Stimulated activated memory B cell treated with anti-CD40 and anti-IgM and Interleukin-4, amounts not matched to agents 10 μg/mL and 1 μg/mL and 100 μg/mL, for 72 hours (primary cell): ENCODE data around the gene TAF1L.
A peak's percentile ranks its signal among the peaks of the same experiment; 100 is the strongest.
"Not testable (repeated sequence)": the region's sequence is repeated elsewhere in the genome, so short reads cannot be mapped to it uniquely, and the experiment has no call there.

ENCODE experiments used
- ATAC-seq: fragments of 150-1000 bp; cut with Tn5 transposase; 2 replicates; pipeline ENCODE4 v1.10.0; 2021
- H3K27ac Mint-ChIP-seq: one replicate; pipeline ENCODE4 v1.8.0; 2022; ENCODE audit warnings: mild to moderate bottlenecking, mixed read lengths
- H3K27me3 Mint-ChIP-seq: one replicate; pipeline ENCODE4 v1.8.0; 2022; ENCODE audit warnings: mixed read lengths
- H3K36me3 Mint-ChIP-seq: one replicate; pipeline ENCODE4 v1.8.0; 2022; ENCODE audit warnings: mixed read lengths
- H3K4me1 Mint-ChIP-seq: one replicate; pipeline ENCODE4 v1.8.0; 2022; ENCODE audit warnings: mixed read lengths
- H3K4me3 Mint-ChIP-seq: one replicate; pipeline ENCODE4 v1.8.0; 2022; ENCODE audit warnings: mild to moderate bottlenecking, moderate library complexity, mixed read lengths
- H3K9me3 Mint-ChIP-seq: one replicate; pipeline ENCODE4 v1.8.0; 2022; ENCODE audit warnings: mixed read lengths

The TAF1L gene

DNA sequence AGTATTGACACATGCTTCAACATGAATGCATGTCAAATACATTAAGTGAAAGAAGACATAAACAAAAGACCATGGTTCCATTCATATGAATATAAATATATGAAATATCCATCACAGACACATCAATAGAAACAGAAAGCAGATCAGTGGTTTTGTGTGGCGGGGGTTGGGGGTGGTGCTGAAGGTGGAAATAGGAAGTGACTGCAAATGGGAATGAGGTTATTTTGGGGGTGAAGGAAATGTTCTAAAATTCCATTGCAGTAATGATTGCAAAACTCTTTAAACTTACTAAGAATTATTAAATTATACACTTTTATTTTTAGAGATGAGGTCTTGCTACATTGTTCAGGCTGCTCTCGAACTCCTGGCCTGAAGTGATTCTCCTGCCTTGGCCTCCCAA is 28.7 kb downstream of the TAF1L start:
- H3K9me3 Mint-ChIP-seq = peaks cover 2% of the 10 kb centered on the region
- no peaks in the 10 kb centered on the region for H3K36me3 Mint-ChIP-seq
- H3K27ac Mint-ChIP-seq = no peak overlapping the region
- peaks cover 14% of the 10 kb centered on the region for H3K4me1 Mint-ChIP-seq
- no peak overlapping the region for H3K4me3 Mint-ChIP-seq
- no peak for ATAC-seq
- H3K27me3 Mint-ChIP-seq = no peaks in the 10 kb centered on the region

- peak overlapping the region; percentile 5 for H3K4me3 Mint-ChIP-seq
- H3K27me3 Mint-ChIP-seq = no peaks in the 10 kb centered on the region
- H3K36me3 Mint-ChIP-seq = no peaks in the 10 kb centered on the region
- no peak overlapping the region for H3K27ac Mint-ChIP-seq
- peak; percentile 90 for ATAC-seq
- H3K4me1 Mint-ChIP-seq = peaks cover 17% of the 10 kb centered on the region
- peaks cover 2% of the 10 kb centered on the region for H3K9me3 Mint-ChIP-seq
These were observed 31.3 kb downstream of the TAF1L start for GRCh38 chr9:32603914-32604852.

GRCh38 chr9:32599021-32599420 is 36.4 kb downstream of the TAF1L start:
- H3K9me3 Mint-ChIP-seq, H3K27ac Mint-ChIP-seq, ATAC-seq, H3K36me3 Mint-ChIP-seq, H3K27me3 Mint-ChIP-seq, H3K4me3 Mint-ChIP-seq: not testable (repeated sequence)
- peaks cover 20% of the 10 kb centered on the region for H3K4me1 Mint-ChIP-seq

DNA sequence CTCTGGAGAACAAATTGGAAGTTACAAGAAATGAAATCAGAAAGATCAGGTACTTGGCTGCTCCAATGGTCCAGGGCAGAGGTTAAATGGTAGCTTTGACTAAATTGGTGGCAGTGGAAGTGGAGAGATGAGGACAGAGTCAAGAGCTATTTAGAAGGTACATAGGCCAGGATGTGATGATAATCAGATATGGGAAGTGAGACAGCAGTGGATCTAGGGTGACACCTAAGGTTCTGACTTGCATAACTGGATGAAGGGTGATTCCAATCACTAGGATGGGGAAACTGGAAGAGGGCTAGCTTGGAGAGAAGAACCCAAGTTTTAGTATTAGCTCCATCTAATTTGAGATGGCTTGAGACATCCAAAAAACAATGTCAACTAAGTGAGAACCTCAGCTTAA is 38.5 kb downstream of the TAF1L start:
- Mint-ChIP-seq H3K4me1 (peaks cover 12% of the 10 kb centered on the region), H3K36me3 (no peaks in the 10 kb centered on the region), H3K9me3 (peaks cover 5% of the 10 kb centered on the region), H3K27ac (no peak overlapping the region), H3K27me3 (no peaks in the 10 kb centered on the region), H3K4me3 (no peak overlapping the region)
- no peak for ATAC-seq

DNA sequence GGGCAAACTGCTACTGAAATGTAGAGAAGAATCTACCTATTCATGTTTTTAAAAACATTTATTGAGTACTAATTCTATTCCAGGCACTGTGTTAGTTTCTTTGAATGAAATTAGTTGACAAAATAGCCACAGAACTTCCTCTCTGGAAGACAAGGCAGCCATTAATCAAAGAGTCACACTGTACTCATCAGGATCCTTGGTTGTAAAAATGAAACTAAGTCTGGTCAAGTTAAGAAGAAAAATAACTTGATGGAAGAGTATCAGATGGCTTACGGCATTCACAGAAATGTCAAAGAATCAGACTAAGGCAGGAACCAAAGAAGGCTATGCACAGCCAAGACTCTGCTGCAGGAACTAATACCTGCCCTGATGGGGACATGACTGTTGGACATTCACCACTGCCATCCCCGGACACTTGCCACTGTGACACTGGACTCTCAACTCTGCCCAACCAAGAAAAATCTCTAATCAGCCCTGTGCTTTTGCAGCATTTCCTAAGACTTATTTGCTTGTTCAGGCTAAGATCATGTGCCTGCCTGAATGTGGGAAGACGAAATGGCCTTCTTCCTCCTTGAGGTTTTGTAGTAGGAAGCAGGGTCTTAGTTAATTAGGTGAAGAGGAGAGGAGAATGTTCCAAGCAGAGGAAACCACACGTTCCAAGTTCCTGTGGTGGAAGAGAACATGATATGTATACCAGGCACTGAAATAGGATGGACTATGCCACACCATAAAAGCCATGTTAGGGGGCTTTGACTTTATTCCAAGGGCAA is 39.2 kb downstream of the TAF1L start:
- H3K9me3 Mint-ChIP-seq = peaks cover 5% of the 10 kb centered on the region
- no peaks in the 10 kb centered on the region for H3K36me3 Mint-ChIP-seq
- no peak overlapping the region for H3K27ac Mint-ChIP-seq
- no peak for ATAC-seq
- H3K4me3 Mint-ChIP-seq = no peak overlapping the region
- peaks cover 12% of the 10 kb centered on the region for H3K4me1 Mint-ChIP-seq
- H3K27me3 Mint-ChIP-seq = peaks cover 2% of the 10 kb centered on the region

DNA sequence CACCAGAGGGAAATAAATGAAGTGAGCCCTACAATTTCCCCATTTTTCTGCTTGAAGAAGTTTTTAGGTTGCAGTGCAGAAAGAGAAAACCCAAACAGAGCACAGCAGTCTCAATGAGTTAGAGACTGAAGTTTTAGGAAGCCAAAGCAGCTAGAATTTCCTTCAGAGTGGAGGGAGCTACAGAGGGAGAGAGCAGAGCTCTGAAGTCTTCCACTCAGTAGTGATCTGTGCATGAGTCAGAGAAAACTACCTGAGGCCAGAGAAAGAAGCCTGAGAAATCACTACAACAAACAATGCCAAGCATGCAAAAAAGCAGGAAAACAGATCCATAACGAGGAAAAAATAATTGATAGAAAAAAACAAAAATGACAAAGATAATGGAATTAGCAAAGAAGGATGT is 44.6 kb downstream of the TAF1L start:
- Mint-ChIP-seq H3K4me3 (no peak overlapping the region), H3K36me3 (no peaks in the 10 kb centered on the region), H3K4me1 (no peaks in the 10 kb centered on the region), H3K27ac (no peak overlapping the region), H3K27me3 (peaks cover 35% of the 10 kb centered on the region), H3K9me3 (no peaks in the 10 kb centered on the region)
- ATAC-seq = no peak

GRCh38 chr9:32590476-32590875 is 45.0 kb downstream of the TAF1L start:
- no peaks in the 10 kb centered on the region for H3K36me3 Mint-ChIP-seq
- peaks cover 39% of the 10 kb centered on the region for H3K27me3 Mint-ChIP-seq
- no peaks in the 10 kb centered on the region for H3K9me3 Mint-ChIP-seq
- no peak overlapping the region for H3K4me3 Mint-ChIP-seq
- H3K27ac Mint-ChIP-seq = no peak overlapping the region
- no peak for ATAC-seq
- H3K4me1 Mint-ChIP-seq = no peaks in the 10 kb centered on the region

- Mint-ChIP-seq H3K4me3 (no peak overlapping the region), H3K4me1 (no peaks in the 10 kb centered on the region), H3K9me3 (no peaks in the 10 kb centered on the region), H3K27ac (no peak overlapping the region), H3K27me3 (peaks cover 41% of the 10 kb centered on the region), H3K36me3 (no peaks in the 10 kb centered on the region)
- no peak for ATAC-seq
These were observed 46.3 kb downstream of the TAF1L start for GRCh38 chr9:32589083-32589723.

GRCh38 chr9:32587901-32588300 is 47.6 kb downstream of the TAF1L start:
- Mint-ChIP-seq H3K9me3 (no peaks in the 10 kb centered on the region), H3K27ac (no peak overlapping the region), H3K36me3 (no peaks in the 10 kb centered on the region), H3K4me3 (no peak overlapping the region), H3K4me1 (no peaks in the 10 kb centered on the region), H3K27me3 (peaks cover 41% of the 10 kb centered on the region)
- ATAC-seq = no peak

GRCh38 chr9:32584784-32585183 is 50.7 kb downstream of the TAF1L start:
- Mint-ChIP-seq H3K36me3 (no peaks in the 10 kb centered on the region), H3K4me1 (peaks cover 7% of the 10 kb centered on the region), H3K27me3 (peaks cover 41% of the 10 kb centered on the region), H3K27ac (no peak overlapping the region), H3K9me3 (no peaks in the 10 kb centered on the region), H3K4me3 (no peak overlapping the region)
- no peak for ATAC-seq

DNA sequence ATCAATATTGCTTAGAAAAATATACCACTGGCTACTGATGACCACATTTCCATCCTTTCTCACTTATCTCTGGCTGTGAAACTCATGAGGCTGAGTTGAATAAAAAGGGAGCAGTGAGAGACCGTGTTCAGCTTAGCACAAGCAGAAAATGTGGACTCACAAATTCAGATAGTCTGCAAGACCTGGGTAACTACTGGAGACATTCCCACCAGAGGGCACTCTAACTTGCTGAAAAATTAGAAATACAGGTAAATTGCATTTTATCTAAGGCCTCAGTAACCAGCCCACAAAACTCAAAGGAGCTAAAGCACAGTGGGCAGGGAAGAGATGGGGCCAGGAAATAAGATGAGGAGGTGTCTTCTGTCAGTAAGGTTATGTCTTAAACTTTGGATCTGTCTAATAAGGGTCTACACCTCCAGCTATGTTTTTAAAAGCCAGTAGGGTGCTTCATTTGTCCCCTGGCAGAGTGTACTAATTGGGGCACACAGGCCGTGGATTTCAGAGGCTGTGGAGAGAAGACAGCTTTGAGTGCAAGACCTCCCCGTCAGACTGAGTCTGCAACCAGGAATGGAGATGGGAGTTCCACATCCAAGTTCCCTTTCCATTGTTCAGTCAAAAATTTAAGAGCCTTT is 53.8 kb downstream of the TAF1L start:
- no peak overlapping the region for H3K27ac Mint-ChIP-seq
- no peaks in the 10 kb centered on the region for H3K36me3 Mint-ChIP-seq
- H3K4me1 Mint-ChIP-seq = peaks cover 7% of the 10 kb centered on the region
- H3K4me3 Mint-ChIP-seq = no peak overlapping the region
- no peaks in the 10 kb centered on the region for H3K9me3 Mint-ChIP-seq
- H3K27me3 Mint-ChIP-seq = peaks cover 42% of the 10 kb centered on the region
- ATAC-seq = no peak

DNA sequence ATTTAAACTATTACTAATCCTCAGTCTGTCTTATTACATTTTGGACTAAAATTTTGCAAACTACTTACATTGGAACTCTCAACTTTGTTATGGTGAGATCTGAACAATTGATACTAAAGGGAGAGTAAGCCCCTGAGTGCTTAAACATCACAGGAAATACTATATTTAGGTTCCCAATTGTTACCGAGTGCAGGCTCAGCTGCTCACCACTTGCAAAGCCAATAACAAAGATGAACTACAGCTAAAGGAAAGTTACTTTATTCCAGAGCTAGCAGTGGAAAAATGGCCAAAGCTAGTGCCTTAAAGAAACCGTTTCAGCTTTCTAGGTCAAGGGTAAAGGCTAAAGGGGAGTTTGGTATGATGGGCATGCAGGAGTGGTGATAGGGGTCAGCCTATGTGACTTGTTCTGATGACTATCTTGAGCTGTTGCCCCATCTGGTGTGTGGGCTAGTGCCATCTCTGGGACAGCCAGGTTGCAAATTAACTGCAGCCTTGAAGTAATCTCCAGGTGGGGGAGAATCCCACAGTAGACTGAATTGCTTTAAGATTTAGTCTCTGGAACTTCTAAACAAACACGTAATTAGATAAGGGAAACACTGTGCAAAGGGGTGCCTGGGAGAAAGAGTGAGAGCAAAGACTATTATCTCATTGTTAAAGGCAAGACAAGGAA is 54.7 kb downstream of the TAF1L start:
- no peak for ATAC-seq
- Mint-ChIP-seq H3K9me3 (no peaks in the 10 kb centered on the region), H3K4me3 (no peak overlapping the region), H3K4me1 (peaks cover 7% of the 10 kb centered on the region), H3K27ac (no peak overlapping the region), H3K36me3 (no peaks in the 10 kb centered on the region), H3K27me3 (peaks cover 36% of the 10 kb centered on the region)

- no peak for ATAC-seq
These were observed 55.6 kb downstream of the TAF1L start for GRCh38 chr9:32579706-32580331.

More at GRCh38 chr9:32579706-32580331, 55.6 kb downstream of the TAF1L start:
- H3K4me3 Mint-ChIP-seq = no peak overlapping the region
- H3K27me3 Mint-ChIP-seq = peaks cover 31% of the 10 kb centered on the region
- no peaks in the 10 kb centered on the region for H3K9me3 Mint-ChIP-seq
- H3K27ac Mint-ChIP-seq = no peak overlapping the region
- H3K4me1 Mint-ChIP-seq = peaks cover 7% of the 10 kb centered on the region
- H3K36me3 Mint-ChIP-seq = no peaks in the 10 kb centered on the region
